VCaP (cell line): Measurements from ENCODE around the gene NFU1.

ENCODE experiments used
- H3K27ac ChIP-seq: fragments of 450-650 bp; 2 replicates; pipeline ENCODE4 v1.5.1; 2017
- TF ChIP-seq, protein P1 (sequence below): fragments of 450-650 bp; conservative IDR thresholded peaks from 2 replicates; pipeline ENCODE4 v1.5.1; 2017; ENCODE audit warnings: mild to moderate bottlenecking, moderate library complexity

Gene NFU1

DNA sequence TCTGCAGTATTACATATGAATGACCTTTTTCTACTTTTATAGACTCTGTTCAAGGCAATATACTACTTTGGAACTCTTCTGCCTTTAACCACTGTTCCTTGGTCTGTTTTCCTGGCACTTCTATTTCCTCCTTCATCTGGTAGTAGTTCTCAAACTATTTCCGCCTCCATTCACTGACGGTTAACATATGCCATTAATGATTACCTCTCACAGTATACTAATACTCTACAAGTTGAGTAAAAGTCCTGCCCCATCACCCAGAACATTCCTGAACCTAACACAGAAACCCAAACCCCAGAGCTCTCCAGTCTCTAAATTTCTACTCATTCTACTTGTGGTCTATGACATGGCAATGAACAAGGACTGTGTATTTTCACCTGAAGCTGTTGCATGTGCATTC, 54.7 kb downstream of the NFU1 start:
- H3K27ac ChIP-seq: no peak overlapping the region
- TF ChIP-seq, protein P1, sequence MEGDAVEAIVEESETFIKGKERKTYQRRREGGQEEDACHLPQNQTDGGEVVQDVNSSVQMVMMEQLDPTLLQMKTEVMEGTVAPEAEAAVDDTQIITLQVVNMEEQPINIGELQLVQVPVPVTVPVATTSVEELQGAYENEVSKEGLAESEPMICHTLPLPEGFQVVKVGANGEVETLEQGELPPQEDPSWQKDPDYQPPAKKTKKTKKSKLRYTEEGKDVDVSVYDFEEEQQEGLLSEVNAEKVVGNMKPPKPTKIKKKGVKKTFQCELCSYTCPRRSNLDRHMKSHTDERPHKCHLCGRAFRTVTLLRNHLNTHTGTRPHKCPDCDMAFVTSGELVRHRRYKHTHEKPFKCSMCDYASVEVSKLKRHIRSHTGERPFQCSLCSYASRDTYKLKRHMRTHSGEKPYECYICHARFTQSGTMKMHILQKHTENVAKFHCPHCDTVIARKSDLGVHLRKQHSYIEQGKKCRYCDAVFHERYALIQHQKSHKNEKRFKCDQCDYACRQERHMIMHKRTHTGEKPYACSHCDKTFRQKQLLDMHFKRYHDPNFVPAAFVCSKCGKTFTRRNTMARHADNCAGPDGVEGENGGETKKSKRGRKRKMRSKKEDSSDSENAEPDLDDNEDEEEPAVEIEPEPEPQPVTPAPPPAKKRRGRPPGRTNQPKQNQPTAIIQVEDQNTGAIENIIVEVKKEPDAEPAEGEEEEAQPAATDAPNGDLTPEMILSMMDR: no peak

DNA sequence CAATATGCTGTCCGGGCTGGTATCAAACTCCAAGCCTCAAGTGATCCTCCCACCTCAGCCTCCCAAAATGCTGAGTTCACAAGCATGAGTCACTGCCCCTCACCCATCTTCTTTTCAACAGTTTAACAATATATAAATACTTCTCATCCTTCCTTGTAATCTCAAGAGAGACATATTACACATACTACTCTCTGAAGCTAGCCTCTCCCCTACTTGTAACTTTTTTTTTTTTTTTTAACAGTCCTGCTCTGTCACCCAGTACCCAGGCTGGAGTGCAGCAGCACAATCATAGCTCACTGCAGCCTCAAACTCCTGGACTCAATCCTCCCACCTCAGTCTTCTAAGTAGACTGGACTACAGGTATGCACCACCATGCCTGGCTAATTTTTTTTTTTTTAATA, 55.9 kb downstream of the NFU1 start:
- H3K27ac ChIP-seq: no peak overlapping the region
- TF ChIP-seq, protein P1: no peak

DNA sequence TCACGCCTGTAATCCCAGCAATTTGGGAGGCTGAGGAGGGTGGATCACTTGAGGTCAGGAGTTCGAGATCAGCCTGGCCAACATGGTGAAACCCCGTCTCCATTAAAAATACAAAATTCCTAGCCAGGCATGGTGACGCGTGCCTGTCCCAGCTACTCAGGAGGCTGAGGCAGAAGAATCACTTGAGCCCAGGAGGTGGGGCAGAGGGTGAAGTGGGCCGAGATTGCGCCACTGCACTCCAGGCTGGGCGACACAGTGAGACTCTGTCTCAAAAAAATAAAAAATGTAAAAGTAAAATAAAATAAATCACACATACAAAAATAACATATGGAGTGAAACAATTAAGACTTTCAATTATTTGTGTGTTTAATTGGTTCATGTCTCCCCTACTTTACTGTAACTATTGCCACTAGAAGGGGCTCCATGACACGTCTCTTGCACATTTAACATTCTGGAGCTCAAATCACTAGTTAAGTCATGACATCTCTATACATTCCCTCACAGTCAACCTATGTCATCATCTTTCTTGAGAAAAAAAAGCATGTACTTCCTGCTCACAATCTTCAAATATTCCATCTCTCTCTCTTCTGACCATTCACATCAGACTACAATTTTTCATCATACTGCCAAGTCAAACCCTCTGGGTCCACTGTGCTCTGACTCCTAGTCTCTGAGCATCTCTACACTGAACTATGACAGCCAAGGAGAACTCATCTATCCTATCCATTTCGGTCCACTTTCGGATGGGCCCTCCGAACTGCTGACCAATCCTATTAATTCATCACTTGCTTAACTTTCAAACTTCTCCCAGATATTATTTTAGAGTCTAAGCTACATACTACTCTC, 56.9 kb downstream of the NFU1 start:
- TF ChIP-seq, protein P1: no peak
- H3K27ac ChIP-seq: no peak overlapping the region

DNA sequence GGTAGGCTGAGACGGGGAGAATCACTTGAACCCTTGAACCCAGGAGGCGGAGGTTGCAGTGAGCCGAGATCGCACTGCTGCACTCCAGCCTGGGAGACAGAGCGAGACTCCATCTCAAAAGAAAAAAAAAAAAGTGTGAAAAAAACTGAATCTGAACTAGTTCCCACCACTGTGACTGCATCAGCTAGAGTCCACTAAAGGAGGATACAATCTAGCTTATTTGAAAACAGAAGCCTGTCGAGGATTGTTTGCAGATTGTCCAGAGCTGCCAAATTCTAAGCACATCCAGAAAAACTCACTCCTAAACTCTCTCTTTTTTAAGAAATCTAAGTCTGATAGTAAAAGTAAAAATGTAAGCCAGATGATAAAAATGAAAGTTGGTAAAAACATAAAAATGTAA, 60.8 kb downstream of the NFU1 start:
- TF ChIP-seq, protein P1: no peak
- H3K27ac ChIP-seq: peak overlapping the region; percentile 37

DNA sequence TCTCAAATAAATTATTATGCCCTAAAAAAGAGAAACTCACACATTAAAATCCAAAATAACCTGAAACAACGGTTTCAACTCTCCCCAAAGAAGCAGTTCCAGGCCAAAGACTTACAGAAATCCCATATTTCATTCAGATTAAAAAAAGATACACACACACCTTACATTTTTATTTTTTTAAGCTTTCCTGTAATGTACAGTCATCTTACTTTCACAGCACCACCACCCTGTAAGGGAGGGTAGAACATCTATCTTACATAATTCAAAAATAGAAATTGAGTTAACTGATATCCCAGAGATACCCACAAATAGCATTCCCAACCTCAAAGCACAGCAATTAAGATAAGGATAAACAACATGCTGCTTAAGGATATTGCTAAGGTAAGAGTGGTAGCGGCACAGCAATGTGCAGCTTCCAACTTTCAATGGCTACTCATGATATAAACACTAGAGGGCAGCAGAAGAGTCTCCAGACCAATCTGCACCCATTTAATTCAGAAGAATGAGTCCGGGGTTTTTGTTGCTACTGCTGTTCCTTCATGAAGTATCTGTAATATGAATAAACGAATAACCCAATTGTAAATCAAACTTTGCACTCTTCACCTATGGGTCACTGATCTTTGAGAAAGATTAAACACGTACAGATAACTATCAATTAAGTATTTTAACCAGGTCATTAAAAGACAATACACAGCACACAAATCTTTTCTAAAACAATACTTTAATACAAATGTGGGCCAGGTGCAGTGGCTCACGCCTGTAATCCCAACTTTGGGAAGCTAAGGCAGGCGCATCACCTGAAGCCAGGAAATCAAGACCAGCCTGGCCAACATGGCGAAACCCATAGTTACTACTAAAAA, 61.5 kb downstream of the NFU1 start:
- TF ChIP-seq, protein P1: peak; percentile 63
- H3K27ac ChIP-seq: peak overlapping the region; percentile 37

DNA sequence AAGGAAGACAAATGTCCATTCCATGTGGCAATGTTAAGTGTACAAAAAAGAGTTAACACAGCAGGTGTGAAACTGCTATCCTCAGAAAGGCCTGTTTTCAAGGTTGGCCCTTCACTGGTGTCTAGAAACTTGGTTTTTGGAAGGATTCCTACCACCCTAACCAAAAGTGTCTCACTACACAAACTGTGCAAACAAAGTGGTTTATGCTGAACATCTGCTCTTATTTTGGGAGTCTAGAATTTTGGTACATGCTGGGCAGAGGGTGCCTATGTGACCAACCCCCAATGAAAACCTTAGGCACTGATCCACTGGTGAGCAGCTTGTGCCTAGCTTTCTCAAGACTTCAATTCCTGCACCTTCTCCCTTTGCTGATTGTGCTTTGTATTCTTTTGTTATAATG, 64.5 kb downstream of the NFU1 start:
- TF ChIP-seq, protein P1: no peak
- no peak overlapping the region for H3K27ac ChIP-seq

DNA sequence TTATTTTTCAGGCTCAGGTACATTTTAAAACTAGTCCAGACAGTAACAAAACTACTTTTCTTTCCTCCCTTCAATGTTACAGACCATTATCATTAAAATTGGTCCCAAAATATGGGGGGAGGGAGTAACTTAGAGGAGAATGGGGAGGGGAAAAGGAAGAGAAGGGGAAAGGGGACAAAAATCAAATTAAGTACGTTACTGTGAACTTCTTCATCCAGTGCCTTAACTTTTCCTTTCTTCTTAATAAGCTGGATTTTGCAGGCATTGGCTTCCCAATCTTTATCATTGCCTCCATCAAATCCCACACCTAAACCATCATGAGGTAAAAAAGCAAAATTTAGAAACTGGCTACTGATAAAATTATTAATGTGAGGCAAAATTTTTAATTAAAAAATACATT, 67.4 kb downstream of the NFU1 start:
- no peak overlapping the region for H3K27ac ChIP-seq
- TF ChIP-seq, protein P1: no peak
